GM15510 (cell line): ENCODE results near the gene PRR27.

Source experiments
- POLR2A ChIP-seq: IDR thresholded peaks from 3 replicates; pipeline ENCODE4 v1.6.1; 2011; ENCODE audit warnings: borderline replicate concordance; ENCODE audit not compliant: insufficient read length; ENCODE audit errors: extremely low read depth

PRR27 gene

DNA sequence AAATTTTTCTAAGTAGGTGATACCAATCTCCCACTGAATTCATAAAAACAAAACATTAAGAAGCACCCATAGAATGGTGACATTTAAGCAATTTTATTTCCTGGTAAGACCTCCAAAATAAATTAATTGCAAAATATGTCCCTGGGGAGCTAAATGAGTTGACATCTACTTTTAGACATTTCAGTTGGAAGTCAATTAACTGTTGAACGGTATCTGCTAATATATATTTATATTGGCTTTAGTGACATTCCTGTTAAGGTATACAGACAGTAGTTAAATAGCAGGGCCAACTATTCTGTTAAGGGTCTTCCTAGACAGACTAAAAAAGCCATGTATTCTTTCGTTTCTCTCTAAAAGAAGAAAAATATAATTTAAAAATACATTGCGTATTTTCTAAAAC is at the start of gene PRR27:
Gene PRR27 (plus strand): TSS at position 301 of the 400 bp plus-strand sequence. CDS start 139 bp downstream, outside the sequence.
- TF ChIP-seq POLR2A: no peak

DNA sequence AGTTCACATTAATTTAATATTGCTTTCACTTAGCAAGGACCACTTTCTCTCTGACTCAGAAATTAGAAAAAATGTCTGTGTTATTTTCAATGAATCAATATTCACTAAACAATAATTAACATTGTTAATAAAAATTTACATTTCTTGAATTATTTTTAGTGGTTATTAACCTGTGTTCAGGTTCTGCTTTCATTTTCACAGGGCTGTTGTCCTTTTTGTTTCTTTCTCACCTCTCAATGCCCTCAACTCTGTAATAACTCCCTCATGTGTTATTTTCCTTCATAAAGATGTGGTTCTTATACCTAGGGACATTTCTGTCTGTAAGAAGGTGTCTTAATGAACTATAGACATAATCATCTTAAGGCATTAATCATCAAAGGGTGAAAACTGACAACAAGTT is 43.1 kb upstream of the PRR27 start:
- TF ChIP-seq POLR2A: no peak

DNA sequence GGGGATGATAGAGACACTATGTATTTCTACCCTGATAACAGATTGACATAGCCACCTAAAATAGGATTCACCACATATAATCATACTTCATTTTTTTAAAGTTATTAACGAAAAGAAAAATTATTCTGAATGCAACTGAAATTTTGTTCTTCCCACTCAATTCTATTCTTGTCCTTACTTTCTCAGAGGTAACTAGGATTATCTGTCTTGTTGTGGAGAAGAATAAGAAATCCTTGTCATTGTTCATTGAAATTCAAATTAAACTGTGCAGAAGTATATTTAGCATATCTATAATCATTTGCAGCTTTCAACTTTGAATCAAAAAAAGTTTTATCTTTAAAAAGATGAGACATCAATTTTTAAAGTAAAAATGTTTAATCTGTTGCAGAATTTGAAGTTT is 40.4 kb upstream of the PRR27 start:
- TF ChIP-seq POLR2A: no peak

DNA sequence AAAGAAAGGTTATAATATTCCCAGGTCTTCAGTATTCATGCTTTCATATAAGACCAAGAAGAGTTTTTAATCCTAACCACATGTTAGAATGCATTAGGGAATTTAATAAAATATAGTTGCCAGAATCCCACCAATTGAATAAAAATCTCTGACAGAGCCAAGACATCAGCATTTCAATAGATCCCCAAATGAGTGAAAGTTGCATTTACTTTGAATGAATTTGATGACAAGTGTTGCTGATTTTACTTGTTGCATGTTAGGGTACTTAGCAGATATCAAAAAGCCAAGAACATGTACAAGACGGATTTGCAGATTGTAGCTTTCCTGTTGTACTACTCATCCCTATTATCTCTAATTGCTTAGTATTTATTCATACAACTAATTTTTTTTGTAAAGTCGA is 39.9 kb upstream of the PRR27 start:
- no peak for TF ChIP-seq POLR2A

DNA sequence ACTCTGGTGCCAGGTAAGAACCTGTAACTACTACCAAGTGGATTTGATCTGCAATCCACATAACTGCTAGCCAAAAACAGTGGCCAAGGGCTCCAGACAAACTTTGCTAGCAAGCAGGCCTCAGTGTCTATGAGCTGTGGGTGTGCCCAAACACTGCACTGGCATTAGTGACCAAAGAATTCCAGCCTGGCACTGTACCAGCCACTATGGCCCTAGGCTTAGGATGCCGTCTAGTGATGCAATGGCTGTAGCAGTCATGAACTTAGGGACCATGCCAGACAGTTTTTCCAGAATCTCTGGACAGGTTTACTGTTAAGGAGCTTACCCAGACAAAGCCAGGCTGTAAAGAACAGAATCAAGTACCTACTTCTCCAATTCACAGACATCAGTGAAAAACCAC is 33.7 kb upstream of the PRR27 start:
- TF ChIP-seq POLR2A: no peak

DNA sequence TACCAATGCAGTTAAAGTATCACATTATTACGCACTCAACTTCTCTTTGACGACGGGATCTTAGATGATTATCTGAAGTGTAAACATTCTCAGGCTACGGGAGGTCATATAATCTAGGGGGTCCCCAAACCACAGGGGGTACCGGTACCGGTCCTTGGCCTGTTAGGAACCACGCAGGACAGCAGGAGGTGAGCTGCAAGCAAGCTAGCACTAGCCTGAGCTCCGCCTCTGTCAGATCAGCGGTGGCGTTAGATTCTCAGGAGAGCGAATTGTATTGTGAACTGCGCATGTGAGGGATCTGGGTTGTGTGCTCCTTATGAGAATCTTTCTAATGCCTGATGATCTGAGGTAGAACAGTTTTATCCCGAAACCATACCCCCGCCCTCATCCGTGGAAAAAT is 20.6 kb upstream of the PRR27 start:
- TF ChIP-seq POLR2A: no peak

DNA sequence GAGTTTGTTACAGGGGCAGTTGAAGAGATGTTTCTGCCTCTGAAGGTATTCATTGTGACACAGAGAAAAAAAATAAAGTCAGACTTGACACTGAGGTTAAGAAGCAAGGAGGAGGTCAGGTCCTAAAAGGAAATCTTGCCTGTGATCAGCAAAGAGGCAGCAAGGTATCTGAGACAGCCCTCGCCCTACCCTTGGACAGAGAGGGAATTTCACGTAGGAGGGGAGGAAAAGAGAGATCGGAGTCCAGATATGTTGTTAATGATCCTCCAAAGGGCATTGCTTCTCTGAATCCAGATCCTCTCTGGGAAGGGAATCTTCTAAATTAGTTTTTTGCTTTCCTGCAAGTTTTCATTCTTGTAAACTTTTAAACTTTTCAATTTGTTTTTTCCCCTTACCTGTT is 15.3 kb upstream of the PRR27 start:
- TF ChIP-seq POLR2A: no peak

DNA sequence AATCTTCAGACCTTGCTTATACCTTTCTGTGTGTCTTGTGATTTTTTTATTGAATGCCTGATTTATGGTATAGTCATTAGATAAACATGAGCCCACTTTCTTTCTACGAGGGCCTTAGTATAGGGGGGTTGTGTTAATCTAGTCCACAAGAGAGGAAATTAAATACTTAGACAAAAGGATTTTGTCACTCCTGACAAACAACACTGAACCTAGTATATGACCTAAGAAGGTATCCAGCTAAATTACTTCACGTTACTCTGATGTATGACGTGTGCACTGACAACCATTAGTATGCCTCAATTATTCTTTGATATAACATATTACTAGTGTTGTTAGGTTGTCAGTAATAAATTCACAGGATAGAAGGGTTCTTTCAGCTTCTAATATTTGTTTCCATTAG is 2.8 kb upstream of the PRR27 start:
- no peak for TF ChIP-seq POLR2A

DNA sequence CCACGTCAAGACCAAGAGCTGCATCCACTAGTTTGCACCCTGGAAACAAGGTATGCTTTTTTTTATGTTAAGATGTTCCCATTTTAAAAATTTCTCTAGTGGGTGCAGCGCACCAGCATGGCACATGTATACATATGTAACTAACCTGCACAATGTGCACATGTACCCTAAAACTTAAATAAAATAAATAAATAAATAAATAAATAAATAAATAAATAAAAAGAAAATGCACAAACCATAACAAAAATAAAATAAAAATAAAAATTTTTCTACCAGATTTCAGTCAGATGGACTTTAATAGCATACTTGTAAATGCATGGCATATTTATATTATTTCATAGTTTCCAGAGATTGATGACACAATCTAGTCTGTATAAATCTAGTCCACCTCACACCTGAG is 1.9 kb upstream of the PRR27 start:
- TF ChIP-seq POLR2A: no peak

DNA sequence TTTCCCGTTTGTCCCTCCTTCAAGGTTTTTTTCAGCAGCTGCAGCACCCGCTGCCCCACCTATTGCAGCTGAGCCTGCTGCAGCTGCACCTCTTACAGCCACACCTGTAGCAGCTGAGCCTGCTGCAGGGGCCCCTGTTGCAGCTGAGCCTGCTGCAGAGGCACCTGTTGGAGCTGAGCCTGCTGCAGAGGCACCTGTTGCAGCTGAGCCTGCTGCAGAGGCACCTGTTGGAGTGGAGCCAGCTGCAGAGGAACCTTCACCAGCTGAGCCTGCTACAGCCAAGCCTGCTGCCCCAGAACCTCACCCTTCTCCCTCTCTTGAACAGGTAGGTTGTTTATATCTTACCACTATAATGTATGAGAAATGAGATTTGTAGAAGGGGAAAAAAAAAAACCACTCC is 4.5 kb downstream of the PRR27 start:
- TF ChIP-seq POLR2A: no peak

DNA sequence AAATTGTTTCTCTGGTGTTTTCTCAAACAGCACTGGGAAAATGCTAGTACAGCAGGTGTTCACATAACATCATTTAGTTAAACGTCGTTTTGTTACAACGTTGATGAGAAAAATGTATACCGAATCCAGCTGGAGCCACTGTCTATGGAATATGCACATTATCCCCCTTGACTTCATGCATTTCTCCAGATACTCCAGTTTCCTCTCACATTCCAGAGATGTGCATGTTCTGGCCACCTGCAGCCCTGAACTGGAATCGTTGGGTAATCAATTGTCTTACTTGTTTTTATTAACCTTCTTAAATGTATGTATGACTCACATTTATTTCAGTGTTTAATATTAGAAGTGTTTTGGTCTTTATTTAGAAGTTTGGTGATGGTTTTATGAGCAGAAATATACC is 23.1 kb downstream of the PRR27 start:
- no peak for TF ChIP-seq POLR2A

DNA sequence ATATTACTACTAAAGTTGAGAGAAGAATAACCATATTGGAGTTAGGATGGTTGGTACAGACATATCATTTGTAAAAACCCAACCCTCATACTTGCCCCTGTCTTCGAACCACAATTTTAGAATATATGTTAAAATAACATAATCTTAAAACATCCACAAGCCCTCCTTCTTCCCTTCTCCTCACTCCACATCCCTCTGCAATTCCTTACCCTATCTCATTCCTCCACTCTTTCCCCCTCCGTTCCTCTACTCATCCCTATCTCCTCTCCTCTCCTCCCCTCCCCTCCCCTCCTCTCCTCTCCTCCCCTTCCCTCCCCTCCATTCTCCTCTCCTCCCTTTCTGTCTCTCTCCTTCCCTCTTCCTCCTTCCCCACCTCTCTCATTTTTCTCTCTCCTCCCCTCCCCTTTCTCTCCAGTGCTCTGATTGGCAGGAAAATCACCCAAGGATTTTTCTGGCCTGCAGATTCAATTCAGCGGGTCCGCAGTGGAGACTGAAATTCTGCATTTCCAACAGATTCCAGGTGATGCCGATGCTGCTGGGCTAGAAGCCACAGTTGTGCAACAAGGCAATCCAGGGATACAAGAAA is 24.1 kb downstream of the PRR27 start:
- TF ChIP-seq POLR2A: no peak

DNA sequence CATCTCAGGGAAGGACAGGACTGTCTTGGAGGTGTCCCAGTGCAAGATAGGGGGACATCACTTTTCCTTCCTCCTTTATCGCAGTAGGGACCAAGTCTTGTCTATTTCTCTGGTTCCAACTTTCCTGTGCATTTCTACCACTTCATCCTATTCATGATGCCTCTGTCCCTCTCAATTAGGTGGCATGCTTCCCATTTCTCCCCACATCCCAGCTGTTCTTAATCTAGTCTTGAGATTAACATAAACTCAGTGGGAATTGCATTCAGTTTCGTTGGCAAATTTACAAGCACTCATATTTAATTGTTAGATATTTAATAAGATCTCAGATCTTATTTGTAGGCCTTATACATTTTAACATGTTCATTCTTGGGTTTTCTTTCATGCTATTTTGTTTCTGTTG is 25.8 kb downstream of the PRR27 start:
- no peak for TF ChIP-seq POLR2A

DNA sequence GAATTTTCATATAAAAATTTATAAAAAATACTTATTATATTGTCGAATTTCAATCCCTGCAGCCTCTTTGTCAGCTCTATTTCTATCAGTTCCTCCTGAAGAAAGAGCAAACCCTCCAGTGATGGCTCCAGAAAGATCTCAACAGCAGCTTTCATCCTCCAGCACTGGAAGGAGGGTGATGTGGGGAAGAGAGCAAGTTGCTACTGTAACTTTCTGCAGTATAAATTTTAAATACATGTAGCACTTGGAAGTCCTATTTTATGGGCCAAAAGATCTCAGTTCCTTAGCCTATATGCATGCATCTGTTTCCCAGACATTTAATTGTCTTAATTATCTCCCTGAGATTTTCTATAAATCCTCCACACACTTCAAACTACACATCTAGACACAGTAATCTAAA is 27.8 kb downstream of the PRR27 start:
- no peak for TF ChIP-seq POLR2A

DNA sequence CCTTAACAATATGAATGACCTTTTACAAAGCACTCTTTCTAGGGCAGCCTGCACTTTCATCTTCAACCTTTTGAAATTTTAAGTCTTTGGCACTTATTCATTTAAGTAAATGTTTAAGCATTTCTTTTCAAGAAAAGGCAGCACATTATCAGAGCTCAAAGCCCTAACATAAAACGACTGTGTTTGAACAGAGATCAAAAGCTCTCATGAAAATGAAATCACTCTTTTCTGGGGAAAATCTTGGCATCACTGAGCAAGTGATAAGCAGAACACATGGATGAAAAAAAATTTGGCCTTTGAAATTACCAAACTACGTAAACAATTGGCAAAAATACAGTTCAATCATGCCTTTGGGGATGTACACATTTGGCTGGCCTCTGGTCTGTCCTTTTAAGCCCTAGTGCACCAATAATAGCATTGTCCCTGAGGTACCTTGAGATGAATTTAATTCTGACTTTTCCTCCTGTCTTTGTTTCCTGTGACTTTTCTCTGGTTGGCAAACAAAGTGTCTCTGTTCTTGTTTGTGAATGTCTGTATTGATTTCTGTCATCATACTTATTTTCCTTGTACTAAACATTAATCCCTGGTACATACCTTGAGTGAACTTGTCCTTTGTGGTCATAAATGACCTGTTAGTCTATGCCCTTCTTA is 28.6 kb downstream of the PRR27 start:
- no peak for TF ChIP-seq POLR2A

DNA sequence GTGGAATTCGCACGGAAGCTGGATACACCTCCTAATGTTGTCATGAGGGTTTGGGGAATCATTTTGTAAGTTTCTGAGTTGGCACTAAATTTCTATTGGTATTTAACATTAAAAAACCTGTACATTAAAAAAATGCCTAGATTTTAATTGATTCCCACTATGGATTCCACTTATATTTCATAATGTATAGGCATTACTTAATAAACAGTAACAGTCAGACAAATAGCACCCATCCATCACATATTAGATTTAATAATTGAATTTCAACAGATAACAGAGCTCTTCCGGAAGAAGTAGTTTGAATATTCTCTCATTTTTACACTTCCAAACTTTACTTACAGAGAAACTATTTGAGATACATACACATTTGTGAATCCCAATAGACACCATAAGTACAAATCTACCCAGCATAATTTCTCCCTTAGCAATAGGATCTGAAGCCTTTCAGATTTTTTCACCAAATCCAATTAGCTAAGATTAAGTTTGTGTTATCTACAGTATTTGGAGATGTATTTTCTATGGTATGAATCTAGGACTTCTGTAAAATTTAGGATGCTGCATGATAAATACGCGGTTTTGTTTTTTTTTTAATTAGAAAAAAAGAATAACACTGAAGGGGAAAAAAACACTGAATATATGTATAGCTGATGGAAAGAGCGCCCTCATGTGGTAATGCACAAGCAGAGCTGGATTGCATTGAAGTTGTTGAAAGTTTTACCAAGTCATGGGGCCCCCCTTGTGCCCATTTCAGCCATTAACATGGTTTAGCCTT is 29.3 kb downstream of the PRR27 start:
- TF ChIP-seq POLR2A: no peak

DNA sequence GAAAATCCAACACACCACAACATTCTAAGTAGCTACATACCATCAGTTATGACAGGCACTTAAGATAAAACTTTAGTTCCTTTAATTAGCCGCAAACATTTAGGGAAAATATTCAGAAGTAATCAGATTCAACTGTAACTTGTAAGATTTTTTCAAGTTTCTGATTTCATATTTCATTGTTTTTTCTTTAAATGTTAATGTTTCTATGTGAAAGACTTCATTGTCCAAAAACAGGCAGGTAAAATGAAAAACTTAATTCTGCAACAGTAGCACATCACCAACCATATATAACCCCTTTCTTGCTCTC is 29.9 kb downstream of the PRR27 start:
- no peak for TF ChIP-seq POLR2A

DNA sequence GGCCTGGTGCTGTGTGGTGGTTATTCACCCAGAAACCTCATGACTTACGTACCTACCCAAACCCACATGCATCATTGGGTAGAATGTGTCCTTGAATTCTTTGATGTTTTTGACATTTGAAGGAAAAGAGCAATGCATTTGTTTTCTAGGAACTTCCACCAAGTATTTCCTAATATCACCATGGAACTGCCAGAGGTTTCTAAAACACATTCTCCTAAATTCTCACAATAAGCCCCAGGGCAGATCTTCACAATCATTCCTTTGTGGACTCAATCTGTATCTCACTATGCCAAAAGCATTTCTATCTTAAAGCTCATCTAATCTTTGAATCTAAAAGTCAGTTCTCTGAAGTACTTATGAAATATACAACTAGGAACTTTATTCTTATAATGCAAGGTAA is 33.2 kb downstream of the PRR27 start:
- no peak for TF ChIP-seq POLR2A
